ENCODE results near the gene DSP.

Gene DSP

DNA sequence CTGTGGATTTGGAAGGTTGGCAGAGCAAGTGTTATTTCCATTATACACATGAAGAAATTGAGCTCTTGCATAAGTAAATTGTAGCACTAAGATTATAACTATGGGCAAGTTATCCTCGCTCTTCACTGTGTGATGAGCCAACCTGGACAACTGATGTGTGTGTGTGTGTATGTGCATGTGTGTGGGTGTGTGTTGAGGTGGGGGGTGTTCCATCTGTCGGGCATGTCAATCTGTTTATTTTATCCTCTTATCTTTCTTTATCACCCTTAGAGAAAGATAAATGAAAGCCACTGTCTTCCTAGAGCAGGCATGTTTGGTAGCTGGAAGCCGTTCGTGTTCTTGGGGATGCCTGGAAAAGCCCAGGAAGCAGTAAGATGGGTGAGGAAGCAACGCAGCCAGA, 3.0 kb upstream of the DSP start:
- no CpG with 5 or more reads among the region's 5 CpGs for WGBS (ENCODE audit: extremely low coverage, insufficient coverage, insufficient read length)
- Histone ChIP-seq H2BK5ac (ENCODE audit: low read depth, low read length, poor library complexity) (no peak overlapping the region), H2AK5ac (ENCODE audit: low read length) (no peak overlapping the region), H2BK12ac (ENCODE audit: low read length) (peak overlapping the region; percentile 74), H4K12ac (ENCODE audit: low read depth, low read length) (no peak overlapping the region), H3K23ac (ENCODE audit: low read length) (no peak overlapping the region), H2BK120ac (ENCODE audit: insufficient read depth, low read length, poor library complexity) (no peak overlapping the region), H4K91ac (ENCODE audit: low read depth, low read length) (no peak overlapping the region), H3K79me2 (ENCODE audit: control insufficient read depth, insufficient read depth, low read length, poor library complexity) (peaks cover 14% of the 10 kb centered on the region), H3K4me1 (ENCODE audit: control insufficient read depth in 1 of 2, insufficient read depth in 2 of 2, low read length in 2 of 2) (no peaks in the 10 kb centered on the region), H3K36me3 (ENCODE audit: control insufficient read depth in 1 of 2, insufficient read depth in 2 of 2, low read length in 2 of 2) (no peaks in the 10 kb centered on the region), H4K8ac (ENCODE audit: low read depth, low read length) (no peak overlapping the region), H2AFZ (ENCODE audit: insufficient read depth, low read length, poor library complexity) (no peak overlapping the region), H3K27me3 (ENCODE audit: insufficient read depth, low read length) (no peaks in the 10 kb centered on the region), H3K9ac (ENCODE audit: low read length) (no peak overlapping the region), H3K9me3 (ENCODE audit: insufficient read depth, low read depth, low read length) (no peaks in the 10 kb centered on the region), H3K79me1 (ENCODE audit: low read length) (peaks cover 21% of the 10 kb centered on the region), H3K4me2 (ENCODE audit: low read length) (no peak overlapping the region), H3K4me3 (ENCODE audit: low read depth, low read length) (no peak overlapping the region), H3K14ac (ENCODE audit: low read length) (no peak overlapping the region), H3K18ac (ENCODE audit: low read length) (no peak overlapping the region), H3K4ac (ENCODE audit: low read depth, low read length) (no peak overlapping the region), H3K27ac (ENCODE audit: low read depth, low read length) (no peak overlapping the region)
- no peak for DNase-seq

DNA sequence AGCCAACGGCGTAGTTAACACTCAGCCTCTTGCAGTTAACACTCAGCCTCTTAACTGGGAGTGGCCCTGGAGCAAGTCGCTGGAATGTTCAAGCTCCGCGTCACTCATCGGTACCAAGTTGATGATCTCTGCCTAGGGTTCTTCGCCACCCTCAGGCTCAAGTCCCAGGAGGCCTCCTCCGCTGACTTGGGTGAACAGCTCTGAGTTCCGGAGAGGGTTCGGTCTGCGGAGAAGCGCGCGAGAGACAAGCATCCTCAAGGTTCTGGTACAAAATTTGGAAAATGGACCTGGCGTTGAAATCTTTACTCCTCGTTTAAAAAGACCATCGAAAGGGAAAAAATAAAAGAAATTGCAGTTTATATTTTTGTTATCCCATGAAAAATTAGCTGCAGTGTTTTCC, 876 bp upstream of the DSP start:
- Histone ChIP-seq H3K4ac (ENCODE audit: low read depth, low read length) (no peak overlapping the region), H3K36me3 (ENCODE audit: control insufficient read depth in 1 of 2, insufficient read depth in 2 of 2, low read length in 2 of 2) (no peaks in the 10 kb centered on the region), H3K9me3 (ENCODE audit: insufficient read depth, low read depth, low read length) (no peaks in the 10 kb centered on the region), H4K91ac (ENCODE audit: low read depth, low read length) (no peak overlapping the region), H3K18ac (ENCODE audit: low read length) (no peak overlapping the region), H2BK12ac (ENCODE audit: low read length) (peak overlapping the region; percentile 10), H3K79me2 (ENCODE audit: control insufficient read depth, insufficient read depth, low read length, poor library complexity) (peaks cover 24% of the 10 kb centered on the region), H3K79me1 (ENCODE audit: low read length) (peaks cover 23% of the 10 kb centered on the region), H3K23ac (ENCODE audit: low read length) (no peak overlapping the region), H2BK5ac (ENCODE audit: low read depth, low read length, poor library complexity) (no peak overlapping the region), H2AK5ac (ENCODE audit: low read length) (no peak overlapping the region), H2BK120ac (ENCODE audit: insufficient read depth, low read length, poor library complexity) (peak overlapping the region; percentile 5), H3K4me1 (ENCODE audit: control insufficient read depth in 1 of 2, insufficient read depth in 2 of 2, low read length in 2 of 2) (peaks cover 5 to 8% of the 10 kb centered on the region in 2 experiments), H3K9ac (ENCODE audit: low read length) (no peak overlapping the region), H3K27ac (ENCODE audit: low read depth, low read length) (no peak overlapping the region), H3K14ac (ENCODE audit: low read length) (peak overlapping the region; percentile 8), H3K4me3 (ENCODE audit: low read depth, low read length) (peak overlapping the region; percentile 38), H3K27me3 (ENCODE audit: insufficient read depth, low read length) (no peaks in the 10 kb centered on the region), H2AFZ (ENCODE audit: insufficient read depth, low read length, poor library complexity) (no peak overlapping the region), H3K4me2 (ENCODE audit: low read length) (peak overlapping the region; percentile 43), H4K12ac (ENCODE audit: low read depth, low read length) (no peak overlapping the region), H4K8ac (ENCODE audit: low read depth, low read length) (peak overlapping the region; percentile 57)
- WGBS (ENCODE audit: extremely low coverage, insufficient coverage, insufficient read length): no CpG with 5 or more reads among the region's 17 CpGs
- DNase-seq: peak; percentile 93

DNA sequence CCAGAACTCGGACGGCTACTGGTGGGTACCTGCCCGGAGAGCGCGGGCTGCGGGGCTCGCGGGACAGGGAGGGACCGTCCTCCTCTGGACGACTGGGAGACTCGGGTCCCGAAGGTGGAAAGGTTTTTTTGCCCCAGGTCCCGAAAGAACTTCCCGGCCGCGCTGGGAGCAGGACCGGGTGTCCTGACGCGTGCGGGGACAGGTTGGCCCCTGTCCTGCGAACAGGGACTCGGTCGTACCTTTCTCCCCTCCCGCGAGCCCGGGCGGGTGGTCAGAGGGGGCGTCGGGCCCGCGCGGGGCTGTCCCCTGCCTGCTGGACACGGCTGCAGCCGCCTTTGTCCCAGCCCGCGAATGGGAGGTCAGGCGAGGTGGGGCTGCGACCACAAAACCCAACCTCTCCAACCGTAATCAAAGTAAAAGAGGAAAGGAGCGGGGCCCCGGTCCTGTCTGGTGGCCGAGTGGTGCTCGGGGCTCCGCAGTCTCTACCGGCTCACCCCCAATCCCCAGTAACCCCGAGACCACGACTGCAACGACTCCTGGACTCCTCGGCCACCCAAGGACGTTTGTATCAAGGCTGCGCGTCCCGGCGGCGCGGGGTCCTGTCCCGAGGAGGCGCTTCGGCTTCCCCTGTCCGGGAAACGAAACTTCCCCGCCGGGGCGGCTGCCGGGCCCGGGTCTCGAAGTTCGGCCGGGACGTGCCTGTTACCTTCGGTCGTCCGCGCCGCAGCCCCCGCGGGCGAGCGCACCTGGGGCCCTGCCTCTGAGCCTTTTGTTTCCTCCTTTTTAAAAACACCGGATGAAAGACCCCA, 798 bp downstream of the DSP start:
- Histone ChIP-seq H3K27me3 (ENCODE audit: insufficient read depth, low read length) (no peaks in the 10 kb centered on the region), H2BK120ac (ENCODE audit: insufficient read depth, low read length, poor library complexity) (peak overlapping the region; percentile 49), H3K23ac (ENCODE audit: low read length) (no peak overlapping the region), H3K79me2 (ENCODE audit: control insufficient read depth, insufficient read depth, low read length, poor library complexity) (peaks cover 34% of the 10 kb centered on the region), H4K91ac (ENCODE audit: low read depth, low read length) (peak overlapping the region; percentile 76), H3K4me3 (ENCODE audit: low read depth, low read length) (peak overlapping the region; percentile 93), H3K36me3 (ENCODE audit: control insufficient read depth in 1 of 2, insufficient read depth in 2 of 2, low read length in 2 of 2) (peaks cover under 1% of the 10 kb centered on the region in 2 experiments), H2BK5ac (ENCODE audit: low read depth, low read length, poor library complexity) (peak overlapping the region; percentile 56), H3K9ac (ENCODE audit: low read length) (peak overlapping the region; percentile 95), H3K4me1 (ENCODE audit: control insufficient read depth in 1 of 2, insufficient read depth in 2 of 2, low read length in 2 of 2) (peaks cover 16 to 18% of the 10 kb centered on the region in 2 experiments), H3K27ac (ENCODE audit: low read depth, low read length) (peak overlapping the region; percentile 96), H4K8ac (ENCODE audit: low read depth, low read length) (peak overlapping the region; percentile 73), H3K4ac (ENCODE audit: low read depth, low read length) (peak overlapping the region; percentile 41), H3K4me2 (ENCODE audit: low read length) (peak overlapping the region; percentile 60), H2BK12ac (ENCODE audit: low read length) (peak overlapping the region; percentile 70), H4K12ac (ENCODE audit: low read depth, low read length) (peak overlapping the region; percentile 83), H2AK5ac (ENCODE audit: low read length) (peak overlapping the region; percentile 45), H2AFZ (ENCODE audit: insufficient read depth, low read length, poor library complexity) (peak overlapping the region; percentile 33), H3K79me1 (ENCODE audit: low read length) (peaks cover 24% of the 10 kb centered on the region), H3K14ac (ENCODE audit: low read length) (peak overlapping the region; percentile 91), H3K18ac (ENCODE audit: low read length) (peak overlapping the region; percentile 97), H3K9me3 (ENCODE audit: insufficient read depth, low read depth, low read length) (no peaks in the 10 kb centered on the region)
- WGBS (ENCODE audit: extremely low coverage, insufficient coverage, insufficient read length): no CpG with 5 or more reads among the region's 80 CpGs
- DNase-seq: peak; percentile 7 to 43

DNA sequence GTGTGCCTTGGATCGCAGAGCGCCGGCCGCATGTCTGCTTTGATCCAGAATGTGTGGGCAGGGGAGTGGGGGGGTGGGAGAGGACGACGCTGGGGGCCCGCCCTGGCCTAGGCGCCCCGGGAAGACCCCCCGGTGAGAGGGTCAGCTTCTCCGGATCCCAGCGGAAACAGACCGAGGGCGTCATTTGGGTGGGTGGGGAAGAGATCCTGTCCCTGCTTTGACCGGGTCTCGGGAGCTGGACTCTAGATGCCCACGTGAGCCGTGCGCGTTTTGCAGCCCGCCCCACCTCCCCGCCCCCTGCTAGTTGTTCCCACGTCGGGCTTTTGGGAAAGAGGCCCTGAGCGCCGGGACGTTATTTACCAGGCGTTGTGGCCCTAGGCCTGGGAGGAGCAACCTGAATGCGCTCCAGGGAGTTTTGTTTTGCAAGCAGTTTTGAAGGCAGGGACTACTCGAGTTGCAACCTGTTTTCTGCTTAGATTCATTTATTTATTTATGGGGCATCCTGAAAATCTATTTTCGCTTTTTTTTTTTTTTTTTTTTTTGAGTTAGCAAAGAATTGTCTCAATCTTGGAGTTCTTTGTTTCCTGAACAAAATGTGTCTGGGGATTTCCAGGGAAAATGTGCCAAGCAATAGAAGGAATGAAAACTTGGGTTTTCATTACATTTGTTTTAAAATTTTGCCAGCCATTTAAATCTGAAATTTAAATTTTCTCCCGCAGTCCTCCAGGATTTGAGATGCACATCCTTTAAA, 1.6 kb downstream of the DSP start:
- Histone ChIP-seq H3K4ac (ENCODE audit: low read depth, low read length) (peak overlapping the region; percentile 41), H4K91ac (ENCODE audit: low read depth, low read length) (peak overlapping the region; percentile 76), H3K27me3 (ENCODE audit: insufficient read depth, low read length) (no peaks in the 10 kb centered on the region), H3K36me3 (ENCODE audit: control insufficient read depth in 1 of 2, insufficient read depth in 2 of 2, low read length in 2 of 2) (peaks cover 2 to 3% of the 10 kb centered on the region in 2 experiments), H2BK12ac (ENCODE audit: low read length) (no peak overlapping the region), H2AK5ac (ENCODE audit: low read length) (peak overlapping the region; percentile 45), H3K79me1 (ENCODE audit: low read length) (peaks cover 24% of the 10 kb centered on the region), H3K9me3 (ENCODE audit: insufficient read depth, low read depth, low read length) (no peaks in the 10 kb centered on the region), H3K18ac (ENCODE audit: low read length) (peak overlapping the region; percentile 97), H3K27ac (ENCODE audit: low read depth, low read length) (peak overlapping the region; percentile 96), H3K9ac (ENCODE audit: low read length) (peak overlapping the region; percentile 95), H3K4me1 (ENCODE audit: control insufficient read depth in 1 of 2, insufficient read depth in 2 of 2, low read length in 2 of 2) (peaks cover 17 to 18% of the 10 kb centered on the region in 2 experiments), H3K4me2 (ENCODE audit: low read length) (peak overlapping the region; percentile 60), H2BK120ac (ENCODE audit: insufficient read depth, low read length, poor library complexity) (peak overlapping the region; percentile 49), H2AFZ (ENCODE audit: insufficient read depth, low read length, poor library complexity) (peak overlapping the region; percentile 33), H4K8ac (ENCODE audit: low read depth, low read length) (peak overlapping the region; percentile 73), H2BK5ac (ENCODE audit: low read depth, low read length, poor library complexity) (peak overlapping the region; percentile 56), H3K23ac (ENCODE audit: low read length) (no peak overlapping the region), H3K4me3 (ENCODE audit: low read depth, low read length) (peak overlapping the region; percentile 93), H3K14ac (ENCODE audit: low read length) (peak overlapping the region; percentile 91), H4K12ac (ENCODE audit: low read depth, low read length) (peak overlapping the region; percentile 83), H3K79me2 (ENCODE audit: control insufficient read depth, insufficient read depth, low read length, poor library complexity) (peaks cover 35% of the 10 kb centered on the region)
- peak; percentile 95 to 96 for DNase-seq
- no CpG with 5 or more reads among the region's 32 CpGs for WGBS (ENCODE audit: extremely low coverage, insufficient coverage, insufficient read length)

All from trophoblast cell (in vitro differentiated cells and primary cell).